Measurements from ENCODE around the gene FBXO21.
"Not testable (repeated sequence)": the region's sequence is repeated elsewhere in the genome, so short reads cannot be mapped to it uniquely, and the experiment has no call there.

The FBXO21 gene

DNA sequence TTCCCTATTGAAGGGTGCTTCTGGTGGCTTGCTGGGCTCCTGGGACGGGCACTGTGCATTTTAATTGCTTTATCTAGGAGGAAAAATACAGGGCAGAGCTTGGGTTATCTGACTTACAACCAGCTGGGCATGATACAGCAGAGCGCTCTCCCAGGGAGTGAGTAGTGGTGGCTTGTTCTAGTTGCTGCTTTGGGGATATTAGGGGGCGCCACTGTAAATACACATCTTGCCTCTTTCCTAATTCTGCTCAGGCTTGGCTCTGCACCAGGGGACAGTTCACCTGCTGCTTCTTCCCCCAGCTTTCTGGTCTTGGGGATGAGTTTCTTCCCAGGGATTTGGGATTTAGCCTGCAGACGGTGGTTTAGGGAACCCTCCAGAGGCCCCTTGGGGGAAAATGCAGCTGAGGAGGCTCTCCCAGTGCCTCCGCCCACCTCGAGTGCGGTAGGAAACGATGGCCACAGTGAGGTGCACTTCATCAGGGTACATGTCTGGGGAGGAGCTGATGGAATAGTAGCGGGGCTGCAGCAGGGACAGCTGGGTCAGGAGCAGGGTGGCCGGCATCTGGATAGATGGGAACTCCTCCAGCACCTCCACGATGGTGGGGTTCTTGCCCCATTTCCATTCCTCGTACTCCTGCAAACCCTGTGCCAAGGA lies 36.9 kb upstream of the FBXO21 start:
- ChIA-PET POLR2A (no interaction called here), CTCF (interaction anchor here (1.1 to 2.4 kb wide), 4 partner anchors 8 to 623 kb away, joined by 3 to 9 read pairs (median 6); no protein-coding TSS in a partner anchor)
- DNase-seq (ENCODE audit: low read depth, low spot score): no peak

DNA sequence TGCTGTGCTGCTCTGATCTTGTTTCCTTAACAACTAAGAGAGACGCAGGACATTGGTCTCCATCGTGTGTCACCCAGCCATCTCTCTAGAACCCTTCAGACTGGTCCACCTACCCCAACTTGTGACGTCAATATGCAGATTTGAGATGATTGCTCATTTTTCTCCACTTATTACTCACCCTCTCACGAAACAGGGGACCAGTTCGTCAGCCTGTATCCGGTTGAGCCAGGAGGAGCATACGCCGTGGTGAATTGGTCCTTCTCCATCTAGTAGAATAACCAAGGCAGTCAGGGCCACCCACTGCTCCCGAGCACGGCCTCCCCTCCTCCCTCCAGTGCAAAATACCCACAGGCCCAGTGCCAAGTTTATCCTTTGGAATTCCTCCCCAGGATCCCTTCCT lies 36.2 kb upstream of the FBXO21 start:
- POLR2A ChIA-PET: no interaction called here
- no peak for TF ChIP-seq CTCF (IDR thresholded peaks at IDR 0.05; ENCODE audit: insufficient read depth, low read length, missing control alignments)
- H3K4me3 ChIP-seq (ENCODE audit: low read depth, low read length): no peak overlapping the region
- no peak for DNase-seq (ENCODE audit: low read depth, low spot score)
- CTCF ChIA-PET: interaction anchor here (1.1 to 2.1 kb wide), 5 partner anchors 9 to 623 kb away, joined by 3 to 8 read pairs (median 4); no protein-coding TSS in a partner anchor

More for the DNA sequence above, 36.9 kb upstream of the FBXO21 start:
- TF ChIP-seq CTCF (IDR thresholded peaks at IDR 0.05; ENCODE audit: insufficient read depth, low read length, missing control alignments): no peak
- H3K4me3 ChIP-seq (ENCODE audit: low read depth, low read length): no peak overlapping the region

GRCh38 chr12:117225179-117225578 lies 34.9 kb upstream of the FBXO21 start:
- H3K4me3 ChIP-seq (ENCODE audit: low read depth, low read length): no peak overlapping the region
- no peak for DNase-seq (ENCODE audit: low read depth, low spot score)
- POLR2A ChIA-PET: no interaction called here
- no peak for TF ChIP-seq CTCF (IDR thresholded peaks at IDR 0.05; ENCODE audit: insufficient read depth, low read length, missing control alignments)
- CTCF ChIA-PET: interaction anchor here (0.8 to 2.1 kb wide), 5 partner anchors 10 to 632 kb away, joined by 3 to 7 read pairs (median 5); no protein-coding TSS in a partner anchor

GRCh38 chr12:117220947-117221346 lies 30.7 kb upstream of the FBXO21 start:
- CTCF ChIA-PET: interaction anchor here (0.6 to 5.0 kb wide), 8 partner anchors 9 to 635 kb away, joined by 3 to 23 read pairs (median 6); no protein-coding TSS in a partner anchor

GRCh38 chr12:117218149-117218548 lies 27.9 kb upstream of the FBXO21 start:
- no peak overlapping the region for H3K4me3 ChIP-seq (ENCODE audit: low read depth, low read length)
- CTCF ChIA-PET: interaction anchor here (1.1 to 8.3 kb wide), 5 partner anchors 15 to 637 kb away, joined by 4 to 56 read pairs (median 4); no protein-coding TSS in a partner anchor
- no peak for DNase-seq (ENCODE audit: low read depth, low spot score)
- POLR2A ChIA-PET: no interaction called here
- no peak for TF ChIP-seq CTCF (IDR thresholded peaks at IDR 0.05; ENCODE audit: insufficient read depth, low read length, missing control alignments)

More at GRCh38 chr12:117220947-117221346, 30.7 kb upstream of the FBXO21 start:
- H3K4me3 ChIP-seq (ENCODE audit: low read depth, low read length); POLR2A ChIA-PET; DNase-seq (ENCODE audit: low read depth, low spot score): not testable (repeated sequence)

- no peak for DNase-seq (ENCODE audit: low read depth, low spot score)
- ChIA-PET CTCF (interaction anchor here (1.3 to 9.2 kb wide), 4 partner anchors 17 to 640 kb away, joined by 4 to 163 read pairs (median 30); no protein-coding TSS in a partner anchor), POLR2A (no interaction called here)
- no peak overlapping the region for H3K4me3 ChIP-seq (ENCODE audit: low read depth, low read length)
- no peak for TF ChIP-seq CTCF (IDR thresholded peaks at IDR 0.05; ENCODE audit: insufficient read depth, low read length, missing control alignments)
Observed at GRCh38 chr12:117216686-117217085, 26.4 kb upstream of the FBXO21 start.

Measured in AG04449 (cell line).